ENCODE results near the gene RNF141.

GRCh38 chr11:10566257-10566957 lies 25.4 kb upstream of the RNF141 start:
- TF ChIP-seq CTCF (tag by site-specific recombination; IDR thresholded peaks at IDR 0.05) (no peak), ZNF175 (tag by site-specific recombination; IDR thresholded peaks at IDR 0.05) (no peak), PATZ1 (tag by site-specific recombination; IDR thresholded peaks at IDR 0.05) (no peak), ZNF23 (tag by site-specific recombination; IDR thresholded peaks at IDR 0.05; ENCODE audit: borderline replicate concordance) (no peak), ZNF776 (tag by site-specific recombination; IDR thresholded peaks at IDR 0.05; ENCODE audit: borderline replicate concordance) (no peak), TCF7L2 (IDR thresholded peaks at IDR 0.05; ENCODE audit: borderline replicate concordance, low read depth, low read length) (no peak)
